Measurements from ENCODE around the gene CCDC152.

The CCDC152 gene

GRCh38 chr5:42851481-42851880, 94.9 kb downstream of the CCDC152 start:
- no peak for TF ChIP-seq CTCF (IDR thresholded peaks at IDR 0.05)

All from LNCAP (cell line).